ENCODE results near the gene FARP2. TPM values are rescaled to one million over a fixed set of nuclear protein-coding genes. Genes with fewer than 3 reads are reported as not detected.

FARP2 gene
- polyA plus RNA-seq, 1 of the 3 experiments (the other 2 are of a cell fraction): 11.5 TPM

GRCh38 chr2:241491549-241492173, 135.6 kb downstream of the FARP2 start:
- Histone ChIP-seq H4K20me1 (ENCODE audit: insufficient read depth) (no peaks in the 10 kb centered on the region), H3K4me3 (ENCODE audit: low read depth in 2 of 2, low read length in 1 of 2) (no peak overlapping the region), H3K9ac (no peak overlapping the region), H3K4me2 (no peak overlapping the region), H2AFZ (ENCODE audit: low read depth) (no peak overlapping the region), H3K27me3 (ENCODE audit: insufficient read depth) (no peaks in the 10 kb centered on the region), H3K79me2 (ENCODE audit: insufficient read depth) (no peaks in the 10 kb centered on the region), H3K36me3 (replicated peaks in 1 of 2; ENCODE audit: control insufficient read depth in 1 of 2, insufficient read depth in 2 of 2, low read length in 1 of 2) (peaks cover 6 to 34% of the 10 kb centered on the region in 2 experiments), H3K4me1 (ENCODE audit: control insufficient read depth in 1 of 2, insufficient read depth in 2 of 2, low read depth in 1 of 2, low read length in 1 of 2) (peaks cover 0 to 27% of the 10 kb centered on the region in 2 experiments; a peak in 1 of 4 replicates), H3K27ac (ENCODE audit: low read depth in 2 of 2, low read length in 1 of 2) (no peak overlapping the region; a peak in 1 of 4 replicates), H3K9me3 (no peaks in the 10 kb centered on the region), H3F3A (replicated peaks; ENCODE audit: insufficient read depth) (peaks cover 2% of the 10 kb centered on the region), H3K9me2 (no peaks in the 10 kb centered on the region)
- TF ChIP-seq RCOR1 (IDR thresholded peaks at IDR 0.05; ENCODE audit: low read length) (no peak), REST (IDR thresholded peaks at IDR 0.05; ENCODE audit: low read depth, low read length) (no peak)
- CTCF ChIA-PET: interaction anchor here (1.0 to 1.9 kb wide), 3 partner anchors 15 to 210 kb away, joined by 3 to 5 read pairs (median 4); partner anchors contain the start of gene ING5
- POLR2A ChIA-PET: no interaction called here
- no peak for DNase-seq
- WGBS (ENCODE audit: low lambda C conversion rate): 89% methylated on average over 6 of the region's 15 CpGs

- H2AFZ ChIP-seq (ENCODE audit: low read depth): no peak overlapping the region
- peaks cover 0 to 27% of the 10 kb centered on the region in 2 experiments; a peak in 1 of 4 replicates for H3K4me1 ChIP-seq (ENCODE audit: control insufficient read depth in 1 of 2, insufficient read depth in 2 of 2, low read depth in 1 of 2, low read length in 1 of 2)
- no peak for DNase-seq
- H3K9ac ChIP-seq: no peak overlapping the region
- no peaks in the 10 kb centered on the region for H3K79me2 ChIP-seq (ENCODE audit: insufficient read depth)
- no peaks in the 10 kb centered on the region for H3K9me3 ChIP-seq
- no peaks in the 10 kb centered on the region for H3K27me3 ChIP-seq (ENCODE audit: insufficient read depth)
- no peaks in the 10 kb centered on the region for H3K9me2 ChIP-seq
- POLR2A ChIA-PET: no interaction called here
- peaks cover 6 to 39% of the 10 kb centered on the region in 2 experiments for H3K36me3 ChIP-seq (replicated peaks in 1 of 2; ENCODE audit: control insufficient read depth in 1 of 2, insufficient read depth in 2 of 2, low read length in 1 of 2)
- peaks cover 2% of the 10 kb centered on the region for H3F3A ChIP-seq (replicated peaks; ENCODE audit: insufficient read depth)
- WGBS (ENCODE audit: low lambda C conversion rate): 100% methylated on average over 1 of the region's 7 CpGs
- H3K4me2 ChIP-seq: no peak overlapping the region
- H3K27ac ChIP-seq (ENCODE audit: low read depth in 2 of 2, low read length in 1 of 2): no peak overlapping the region
- no peak overlapping the region for H3K4me3 ChIP-seq (ENCODE audit: low read depth in 2 of 2, low read length in 1 of 2)
- CTCF ChIA-PET: interaction anchor here (1.0 to 1.9 kb wide), 3 partner anchors 15 to 210 kb away, joined by 3 to 5 read pairs (median 4); partner anchors contain the start of gene ING5
- TF ChIP-seq NRF1 (IDR thresholded peaks at IDR 0.05; ENCODE audit: low read depth, low read length) (no peak), MXI1 (IDR thresholded peaks at IDR 0.05; ENCODE audit: low read depth, low read length) (no peak), GATA2 (CRISPR knock-in tag; IDR thresholded peaks at IDR 0.05) (no peak), CTCF (IDR thresholded peaks at IDR 0.05) (no peak), TAF1 (IDR thresholded peaks at IDR 0.05; ENCODE audit: borderline replicate concordance, low read depth, low read length) (no peak), GABPA (IDR thresholded peaks at IDR 0.05; ENCODE audit: low read depth) (no peak), EP300 (IDR thresholded peaks at IDR 0.05; ENCODE audit: borderline replicate concordance in 1 of 2, low read depth in 1 of 2, low read length in 1 of 2) (no peak), CHD2 (IDR thresholded peaks at IDR 0.05; ENCODE audit: low read length, partially characterized antibody) (no peak), ELF1 (IDR thresholded peaks at IDR 0.05) (no peak), YY1 (IDR thresholded peaks at IDR 0.05; ENCODE audit: low read depth) (no peak), JUND (IDR thresholded peaks at IDR 0.05) (no peak), SMC3 (IDR thresholded peaks at IDR 0.05; ENCODE audit: low read depth, low read length) (no peak), IRF3 (IDR thresholded peaks at IDR 0.05; ENCODE audit: low read depth, low read length) (no peak)
- no peaks in the 10 kb centered on the region for H4K20me1 ChIP-seq (ENCODE audit: insufficient read depth)
Measured at GRCh38 chr2:241492174-241492565, 136.1 kb downstream of the FARP2 start.
